K562 (cell line): Measurements from ENCODE around the gene NPPC. TPM values are rescaled to one million over a fixed set of nuclear protein-coding genes. Genes with fewer than 3 reads are reported as not detected.

Experiments
- ATAC-seq: fragments of 200-7000 bp; cut with Tn5 transposase; 3 replicates; pipeline ENCODE4 v1.9.1; 2020; ENCODE audit warnings: moderate library complexity
- BruUV-seq: library from RNA; stranded (reverse); fragments of 400-500 nt; replicated peaks from 2 replicates; lab custom pipeline; 2021; lab: Mats Ljungman, UMichigan
- CTCF ChIA-PET: fragments of 300-600 bp; formaldehyde crosslinking; extraction: SDS; loops from one replicate; lab custom pipeline; 2021; ENCODE audit warnings: low intra/inter-chr PET ratio; lab: Yijun Ruan, JAX
- POLR2A ChIA-PET: fragments of 300-600, 350-650 bp; sonication (Branson Sonifier 250); formaldehyde crosslinking; extraction: SDS; loops from one replicate; lab custom pipeline; 2021; ENCODE audit warnings: antibody characterized with exemption, inconsistent platforms; lab: Yijun Ruan, JAX
- DNase-seq, 4 experiments: peaks; one replicate each; pipeline versions ENCODE4 v3.0.0 to v3.0.0-alpha.2; 2011 to 2018; ENCODE audit warnings: low spot score in 3 of 4, mixed read lengths in 3 of 4; ENCODE audit errors: extremely low read depth in 1 of 4
- FAIRE-seq: peaks from 2 replicates; lab custom pipeline; 2011; peaks lifted over from hg19 to GRCh38; lab: Jason Lieb, UNC
- H2AFZ ChIP-seq: 2 replicates; pipeline ENCODE4 v1.6.0; 2011; ENCODE audit warnings: low read depth, low read length, control low read depth, inconsistent platforms
- H3K27ac ChIP-seq: fragments of 200-600 bp; 3 replicates; pipeline ENCODE4 v1.8.0; 2011; ENCODE audit warnings: low read depth, mild to moderate bottlenecking, control low read depth, inconsistent platforms, low read length, moderate library complexity, mixed read lengths; ENCODE audit errors: extremely low read depth
- H3K27me3 ChIP-seq, 2 experiments: fragments of 300-600 bp in 1 of 2; 2 replicates in 1 of 2; 3 replicates in 1 of 2; pipeline versions ENCODE4 v1.6.0 to v1.8.0; 2011; ENCODE audit warnings: inconsistent platforms in 2 of 2, low read length in 2 of 2, mild to moderate bottlenecking in 1 of 2, mixed read lengths in 1 of 2, moderate library complexity in 1 of 2; ENCODE audit not compliant: control insufficient read depth in 2 of 2, insufficient read depth in 2 of 2
- H3K36me3 ChIP-seq: fragments of 300-600 bp; 3 replicates; pipeline ENCODE4 v1.8.0; 2011; ENCODE audit warnings: mild to moderate bottlenecking, low read length, inconsistent platforms; ENCODE audit not compliant: control insufficient read depth, insufficient read depth
- H3K4me1 ChIP-seq, 2 experiments: fragments of 200-600 bp in 1 of 2; replicated peaks in 1 of 2; 2 replicates in 1 of 2; 3 replicates in 1 of 2; pipeline versions ENCODE4 v1.5.1 to v1.8.0; 2011; ENCODE audit warnings: inconsistent platforms in 2 of 2, low read length in 2 of 2, mild to moderate bottlenecking in 1 of 2, mixed read lengths in 1 of 2, moderate library complexity in 1 of 2; ENCODE audit not compliant: control insufficient read depth in 2 of 2, insufficient read depth in 2 of 2
- H3K4me2 ChIP-seq: 2 replicates; pipeline ENCODE4 v1.6.1; 2011; ENCODE audit warnings: low read length, control low read depth, inconsistent platforms, mixed read lengths; ENCODE audit not compliant: insufficient read depth
- H3K4me3 ChIP-seq: fragments of 200-600 bp; sonication (generic), shearing (Covaris generic); 2 replicates; pipeline ENCODE4 v1.5.1; 2016; ENCODE audit warnings: control low read depth, inconsistent platforms
- H3K79me2 ChIP-seq: fragments of 200-600 bp; 3 replicates; pipeline ENCODE4 v1.8.0; 2011; ENCODE audit warnings: low read length, inconsistent platforms; ENCODE audit not compliant: control insufficient read depth, insufficient read depth
- H3K9ac ChIP-seq, 2 experiments: 2 replicates each; pipeline versions ENCODE4 v1.6.0 to v1.6.1; 2011; ENCODE audit warnings: low read depth in 2 of 2, low read length in 2 of 2, control low read depth in 1 of 2, inconsistent platforms in 1 of 2, mild to moderate bottlenecking in 1 of 2, mixed read lengths in 1 of 2; ENCODE audit not compliant: insufficient read depth in 1 of 2
- H3K9me1 ChIP-seq: one replicate; pipeline ENCODE4 v1.6.0; 2011; ENCODE audit warnings: inconsistent platforms, mild to moderate bottlenecking, low read length, moderate library complexity; ENCODE audit not compliant: control insufficient read depth, insufficient read depth
- H3K9me3 ChIP-seq: replicated peaks from 2 replicates; pipeline ENCODE4 v1.5.1; 2011; ENCODE audit warnings: low read depth, low read length, inconsistent platforms; ENCODE audit not compliant: control insufficient read depth, insufficient read depth
- H4K20me1 ChIP-seq: replicated peaks from 2 replicates; pipeline ENCODE4 v1.6.1; 2011; ENCODE audit warnings: low read length, inconsistent platforms, mixed read lengths; ENCODE audit not compliant: control insufficient read depth, insufficient read depth
- C11orf30 ChIP-seq: fragments of 450-650 bp; IDR thresholded peaks from 2 replicates; pipeline ENCODE4 v1.6.1; 2016; ENCODE audit warnings: low read depth, mild to moderate bottlenecking
- DIDO1 ChIP-seq: fragments of 450-650 bp; IDR thresholded peaks from 2 replicates; pipeline ENCODE4 v1.6.1; 2016; ENCODE audit warnings: low read depth, missing biosample characterization, missing genetic modification characterization
- HDAC8 ChIP-seq: fragments of 450-650 bp; IDR thresholded peaks from 2 replicates; pipeline ENCODE4 v1.6.1; 2016; ENCODE audit warnings: mild to moderate bottlenecking, missing genetic modification characterization, moderate library complexity, missing compliant biosample characterization
- PHF8 ChIP-seq: fragments of 200-600 bp; sonication (generic); IDR thresholded peaks from 2 replicates; pipeline ENCODE4 v1.6.1; 2012; ENCODE audit warnings: mixed run types, mild to moderate bottlenecking, inconsistent platforms, low read length, moderate library complexity, borderline replicate concordance
- PPARD ChIP-seq: fragments of 250-450 bp; sonication (Bioruptor Pico); IDR thresholded peaks from 2 replicates; pipeline ENCODE4 v1.8.0; 2022; ENCODE audit warnings: inconsistent platforms, mild to moderate bottlenecking, moderate library complexity
- RAD51 ChIP-seq: fragments of 450-650 bp; IDR thresholded peaks from 2 replicates; pipeline ENCODE4 v1.7.1; 2016; ENCODE audit warnings: low read depth, mild to moderate bottlenecking, borderline replicate concordance
- SRSF9 ChIP-seq: fragments of 200-400 bp; formaldehyde crosslinking; IDR thresholded peaks from 2 replicates; pipeline ENCODE4 v1.6.1; 2017; ENCODE audit warnings: low read depth, low read length, borderline replicate concordance
- ZC3H8 ChIP-seq: fragments of 450-650 bp; IDR thresholded peaks from 2 replicates; pipeline ENCODE4 v1.6.1; 2017
- ZNF551 ChIP-seq: fragments of 250-450 bp; sonication (Bioruptor Pico); IDR thresholded peaks from 2 replicates; pipeline ENCODE4 v1.5.0; 2021; ENCODE audit warnings: mild to moderate bottlenecking, moderate library complexity
- ZNF589 ChIP-seq: fragments of 200-800 bp; sonication (Bioruptor generic); IDR thresholded peaks from 2 replicates; pipeline ENCODE4 v1.6.1; 2016; ENCODE audit warnings: low read depth, missing genetic modification characterization, missing compliant biosample characterization
- WGBS: fragments of 100-300 bp; shearing (Covaris generic); methylation state at CpG from one replicate; pipeline ENCODE4 v1.1.6; 2016; ENCODE audit warnings: low coverage, mixed read lengths; ENCODE audit not compliant: insufficient coverage; ENCODE audit errors: missing lambda C conversion rate; 5-methylcytosine and 5-hydroxymethylcytosine counted together
- in situ Hi-C: fragments of 300-500 bp; cut with MboI; formaldehyde crosslinking; loops from 4 replicates; pipeline ENCODE4 v1.15.0; 2018; ENCODE audit warnings: inconsistent platforms, mixed read lengths
- intact Hi-C: fragments of 100-400 bp; cut with micrococcal nuclease; formaldehyde crosslinking; loops from 2 replicates; pipeline ENCODE4 v1.14.2; 2022
- polyA plus RNA-seq, 8 experiments: library from polyadenylated mRNA; depleted of rRNA in 4 of 8; stranded (reverse) in 5 of 8; unstranded in 3 of 8; fragments of >200 nt; fragmentation: Nextera tagmentation in 2 of 8; fragmentation: Illumina TruSeq in 1 of 8; extraction: Ambion mirVana in 2 of 8; extraction: Trizol in 1 of 8; gene quantifications; 2 replicates each; pipeline versions ENCODE4 v1.2.1 to v1.2.3, GENCODE V29; 2011 to 2014; ENCODE audit warnings: inconsistent platforms in 1 of 8, missing spikeins in 1 of 8
- total RNA-seq, 7 experiments: library from RNA; depleted of rRNA in 6 of 7; stranded (reverse); fragments of >200 nt in 6 of 7; fragmentation: Illumina TruSeq in 2 of 7; extraction: Trizol in 2 of 7; gene quantifications; 2 replicates each; pipeline versions ENCODE4 v1.2.1 to v1.2.3, GENCODE V29; 2011 to 2021; ENCODE audit warnings: low replicate concordance in 1 of 7
- TF ChIP-seq, protein P1 (sequence below): sonication (generic); formaldehyde crosslinking; IDR thresholded peaks from 2 replicates; pipeline ENCODE4 v1.8.0; 2023; ENCODE audit warnings: missing genetic modification reagents, mild to moderate bottlenecking, borderline replicate concordance
- TF ChIP-seq, protein P2 (sequence below): fragments of 250-450 bp; sonication (Bioruptor Pico); IDR thresholded peaks from 2 replicates; pipeline ENCODE4 v1.4.0; 2020; ENCODE audit warnings: mild to moderate bottlenecking, moderate library complexity
- TF ChIP-seq, protein P3 (sequence below): fragments of 250-450 bp; sonication (Bioruptor Pico); IDR thresholded peaks from 2 replicates; pipeline ENCODE4 v1.5.0; 2020; ENCODE audit warnings: mild to moderate bottlenecking, borderline replicate concordance
- TF ChIP-seq, protein P4 (sequence below): sonication (generic); formaldehyde crosslinking; IDR thresholded peaks from 2 replicates; pipeline ENCODE4 v1.9.0; 2022; ENCODE audit warnings: mild to moderate bottlenecking, missing genetic modification reagents

The NPPC gene
- total and polyA plus RNA-seq, 9 of the 15 experiments (the other 6 are each of a cell fraction or from before 2014, with no cell fraction given), result not detected

DNA sequence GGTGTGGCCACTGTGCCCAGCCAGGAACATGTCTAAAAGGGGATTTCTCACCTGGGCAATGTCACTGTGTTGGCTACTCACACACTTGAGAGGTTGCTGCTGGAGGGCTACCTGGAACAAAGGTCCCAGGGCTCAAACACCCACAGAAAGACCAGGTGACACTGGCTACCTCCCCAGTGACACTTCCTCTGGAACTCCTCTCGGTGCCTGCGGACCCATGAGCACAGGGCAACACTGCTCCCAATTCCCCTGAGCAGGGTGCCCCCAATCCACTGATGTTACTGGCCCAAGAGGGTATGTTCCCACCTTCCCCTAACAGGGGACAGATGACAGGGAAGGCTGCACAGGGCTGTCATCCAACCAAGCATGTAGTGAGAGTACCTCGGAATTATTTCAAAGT lies 5.8 kb downstream of the NPPC start:
- Histone ChIP-seq H3K79me2 (no peaks in the 10 kb centered on the region), H2AFZ (no peak overlapping the region), H3K4me1 (peaks cover 0 to 12% of the 10 kb centered on the region in 2 experiments; a peak in 3 of 5 replicates), H4K20me1 (peaks cover 4% of the 10 kb centered on the region), H3K27ac (no peak overlapping the region), H3K27me3 (peaks cover 25 to 48% of the 10 kb centered on the region in 2 experiments), H3K4me3 (no peak overlapping the region), H3K9me3 (no peaks in the 10 kb centered on the region), H3K36me3 (no peaks in the 10 kb centered on the region), H3K9me1 (no peaks in the 10 kb centered on the region), H3K4me2 (no peak overlapping the region), H3K9ac (no peak overlapping the region)
- ATAC-seq, result no peak
- WGBS, result 0% methylated on average over 3 of the region's 3 CpGs
- no TSS peak for BruUV-seq
- no peak for DNase-seq
- no peak for FAIRE-seq
- intact Hi-C loops (no loop called here), in situ Hi-C loops (no loop called here)
- CTCF ChIA-PET, result no interaction called here
- POLR2A ChIA-PET, result interaction anchor here (0.7 kb wide), 1 partner anchor 8 kb away, joined by 3 read pairs; no protein-coding TSS in a partner anchor
- TF ChIP-seq, protein P1, sequence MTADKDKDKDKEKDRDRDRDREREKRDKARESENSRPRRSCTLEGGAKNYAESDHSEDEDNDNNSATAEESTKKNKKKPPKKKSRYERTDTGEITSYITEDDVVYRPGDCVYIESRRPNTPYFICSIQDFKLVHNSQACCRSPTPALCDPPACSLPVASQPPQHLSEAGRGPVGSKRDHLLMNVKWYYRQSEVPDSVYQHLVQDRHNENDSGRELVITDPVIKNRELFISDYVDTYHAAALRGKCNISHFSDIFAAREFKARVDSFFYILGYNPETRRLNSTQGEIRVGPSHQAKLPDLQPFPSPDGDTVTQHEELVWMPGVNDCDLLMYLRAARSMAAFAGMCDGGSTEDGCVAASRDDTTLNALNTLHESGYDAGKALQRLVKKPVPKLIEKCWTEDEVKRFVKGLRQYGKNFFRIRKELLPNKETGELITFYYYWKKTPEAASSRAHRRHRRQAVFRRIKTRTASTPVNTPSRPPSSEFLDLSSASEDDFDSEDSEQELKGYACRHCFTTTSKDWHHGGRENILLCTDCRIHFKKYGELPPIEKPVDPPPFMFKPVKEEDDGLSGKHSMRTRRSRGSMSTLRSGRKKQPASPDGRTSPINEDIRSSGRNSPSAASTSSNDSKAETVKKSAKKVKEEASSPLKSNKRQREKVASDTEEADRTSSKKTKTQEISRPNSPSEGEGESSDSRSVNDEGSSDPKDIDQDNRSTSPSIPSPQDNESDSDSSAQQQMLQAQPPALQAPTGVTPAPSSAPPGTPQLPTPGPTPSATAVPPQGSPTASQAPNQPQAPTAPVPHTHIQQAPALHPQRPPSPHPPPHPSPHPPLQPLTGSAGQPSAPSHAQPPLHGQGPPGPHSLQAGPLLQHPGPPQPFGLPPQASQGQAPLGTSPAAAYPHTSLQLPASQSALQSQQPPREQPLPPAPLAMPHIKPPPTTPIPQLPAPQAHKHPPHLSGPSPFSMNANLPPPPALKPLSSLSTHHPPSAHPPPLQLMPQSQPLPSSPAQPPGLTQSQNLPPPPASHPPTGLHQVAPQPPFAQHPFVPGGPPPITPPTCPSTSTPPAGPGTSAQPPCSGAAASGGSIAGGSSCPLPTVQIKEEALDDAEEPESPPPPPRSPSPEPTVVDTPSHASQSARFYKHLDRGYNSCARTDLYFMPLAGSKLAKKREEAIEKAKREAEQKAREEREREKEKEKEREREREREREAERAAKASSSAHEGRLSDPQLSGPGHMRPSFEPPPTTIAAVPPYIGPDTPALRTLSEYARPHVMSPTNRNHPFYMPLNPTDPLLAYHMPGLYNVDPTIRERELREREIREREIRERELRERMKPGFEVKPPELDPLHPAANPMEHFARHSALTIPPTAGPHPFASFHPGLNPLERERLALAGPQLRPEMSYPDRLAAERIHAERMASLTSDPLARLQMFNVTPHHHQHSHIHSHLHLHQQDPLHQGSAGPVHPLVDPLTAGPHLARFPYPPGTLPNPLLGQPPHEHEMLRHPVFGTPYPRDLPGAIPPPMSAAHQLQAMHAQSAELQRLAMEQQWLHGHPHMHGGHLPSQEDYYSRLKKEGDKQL (CRISPR knock-in tag), result no peak
- no peak for TF ChIP-seq PHF8
- TF ChIP-seq PPARD, result no peak
- no peak for TF ChIP-seq HDAC8 (tag)
- TF ChIP-seq, protein P2, sequence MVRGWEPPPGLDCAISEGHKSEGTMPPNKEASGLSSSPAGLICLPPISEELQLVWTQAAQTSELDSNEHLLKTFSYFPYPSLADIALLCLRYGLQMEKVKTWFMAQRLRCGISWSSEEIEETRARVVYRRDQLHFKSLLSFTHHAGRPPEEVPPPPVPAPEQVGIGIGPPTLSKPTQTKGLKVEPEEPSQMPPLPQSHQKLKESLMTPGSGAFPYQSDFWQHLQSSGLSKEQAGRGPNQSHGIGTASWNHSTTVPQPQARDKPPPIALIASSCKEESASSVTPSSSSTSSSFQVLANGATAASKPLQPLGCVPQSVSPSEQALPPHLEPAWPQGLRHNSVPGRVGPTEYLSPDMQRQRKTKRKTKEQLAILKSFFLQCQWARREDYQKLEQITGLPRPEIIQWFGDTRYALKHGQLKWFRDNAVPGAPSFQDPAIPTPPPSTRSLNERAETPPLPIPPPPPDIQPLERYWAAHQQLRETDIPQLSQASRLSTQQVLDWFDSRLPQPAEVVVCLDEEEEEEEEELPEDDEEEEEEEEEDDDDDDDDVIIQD (CRISPR knock-in tag), result no peak
- TF ChIP-seq C11orf30, result no peak
- no peak for TF ChIP-seq ZNF589
- TF ChIP-seq DIDO1 (tag), result no peak
- TF ChIP-seq, protein P3, sequence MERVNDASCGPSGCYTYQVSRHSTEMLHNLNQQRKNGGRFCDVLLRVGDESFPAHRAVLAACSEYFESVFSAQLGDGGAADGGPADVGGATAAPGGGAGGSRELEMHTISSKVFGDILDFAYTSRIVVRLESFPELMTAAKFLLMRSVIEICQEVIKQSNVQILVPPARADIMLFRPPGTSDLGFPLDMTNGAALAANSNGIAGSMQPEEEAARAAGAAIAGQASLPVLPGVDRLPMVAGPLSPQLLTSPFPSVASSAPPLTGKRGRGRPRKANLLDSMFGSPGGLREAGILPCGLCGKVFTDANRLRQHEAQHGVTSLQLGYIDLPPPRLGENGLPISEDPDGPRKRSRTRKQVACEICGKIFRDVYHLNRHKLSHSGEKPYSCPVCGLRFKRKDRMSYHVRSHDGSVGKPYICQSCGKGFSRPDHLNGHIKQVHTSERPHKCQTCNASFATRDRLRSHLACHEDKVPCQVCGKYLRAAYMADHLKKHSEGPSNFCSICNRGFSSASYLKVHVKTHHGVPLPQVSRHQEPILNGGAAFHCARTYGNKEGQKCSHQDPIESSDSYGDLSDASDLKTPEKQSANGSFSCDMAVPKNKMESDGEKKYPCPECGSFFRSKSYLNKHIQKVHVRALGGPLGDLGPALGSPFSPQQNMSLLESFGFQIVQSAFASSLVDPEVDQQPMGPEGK (CRISPR knock-in tag), result no peak
- TF ChIP-seq RAD51, result no peak
- no peak for TF ChIP-seq SRSF9
- no peak for TF ChIP-seq ZNF551 (CRISPR knock-in tag)
- TF ChIP-seq, protein P4, sequence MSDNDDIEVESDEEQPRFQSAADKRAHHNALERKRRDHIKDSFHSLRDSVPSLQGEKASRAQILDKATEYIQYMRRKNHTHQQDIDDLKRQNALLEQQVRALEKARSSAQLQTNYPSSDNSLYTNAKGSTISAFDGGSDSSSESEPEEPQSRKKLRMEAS (CRISPR knock-in tag), result no peak
- TF ChIP-seq ZC3H8, result no peak
